K562 (cell line): ENCODE data around the gene RASSF10. TPM values are rescaled to one million over a fixed set of nuclear protein-coding genes. Genes with fewer than 3 reads are reported as not detected.
A peak's percentile ranks its signal among the peaks of the same experiment; 100 is the strongest.

Source experiments
- ATF1 ChIP-seq, 2 experiments: fragments of 450-650 bp in 1 of 2; IDR thresholded peaks; 2 replicates each; pipeline ENCODE4 v1.6.1; 2016; ENCODE audit warnings: missing compliant biosample characterization in 1 of 2, missing genetic modification characterization in 1 of 2
- CEBPG ChIP-seq, 3 experiments: fragments of 200-800 bp in 1 of 3; sonication (Bioruptor generic) in 1 of 3; sonication (generic) in 1 of 3; formaldehyde crosslinking in 1 of 3; IDR thresholded peaks in 2 of 3; conservative IDR thresholded peaks in 1 of 3; 2 replicates each; pipeline versions ENCODE4 v1.6.1 to v1.8.0; 2016 to 2022; ENCODE audit warnings: missing compliant biosample characterization in 2 of 3, missing genetic modification characterization in 2 of 3, mild to moderate bottlenecking in 1 of 3, missing genetic modification reagents in 1 of 3
- DDX20 ChIP-seq: fragments of 450-650 bp; IDR thresholded peaks from 2 replicates; pipeline ENCODE4 v1.6.1; 2016; ENCODE audit warnings: missing genetic modification characterization, low read depth, mild to moderate bottlenecking, missing compliant biosample characterization, moderate library complexity
- FOXO4 ChIP-seq: fragments of 450-650 bp; formaldehyde crosslinking; IDR thresholded peaks from 2 replicates; pipeline ENCODE4 v1.4.0; 2020; ENCODE audit warnings: mild to moderate bottlenecking, moderate library complexity
- FUS ChIP-seq: fragments of 200-400 bp; formaldehyde crosslinking; optimal IDR thresholded peaks from 2 replicates; pipeline ENCODE3; 2017; ENCODE audit warnings: low read depth, low read length
- ILF3 ChIP-seq: fragments of 450-650 bp; IDR thresholded peaks from 2 replicates; pipeline ENCODE4 v1.6.1; 2018; ENCODE audit warnings: antibody characterized with exemption, mild to moderate bottlenecking, moderate library complexity, borderline replicate concordance
- IRF2 ChIP-seq: sonication (generic); formaldehyde crosslinking; IDR thresholded peaks from 2 replicates; pipeline ENCODE4 v1.8.1; 2022; ENCODE audit warnings: mild to moderate bottlenecking, missing genetic modification reagents
- JUND ChIP-seq, 2 experiments: IDR thresholded peaks; 2 replicates in 1 of 2; 3 replicates in 1 of 2; pipeline ENCODE4 v1.6.1; 2011; ENCODE audit warnings: borderline replicate concordance in 2 of 2, low read depth in 2 of 2, low read length in 2 of 2, improper control_type of control experiment in 1 of 2, missing biosample characterization in 1 of 2, missing genetic modification characterization in 1 of 2, missing genetic modification reagents in 1 of 2
- PCBP1 ChIP-seq: fragments of 200-400 bp; formaldehyde crosslinking; IDR thresholded peaks from 2 replicates; pipeline ENCODE4 v1.6.1; 2018; ENCODE audit warnings: mild to moderate bottlenecking, low read depth, low read length; ENCODE audit not compliant: poor library complexity, severe bottlenecking
- POLR2AphosphoS2 ChIP-seq: IDR thresholded peaks from 2 replicates; pipeline ENCODE4 v1.6.1; 2012; ENCODE audit warnings: low read length, improper control_type of control experiment
- PRDM10 ChIP-seq: fragments of 450-650 bp; IDR thresholded peaks from 2 replicates; pipeline ENCODE4 v1.6.1; 2018; ENCODE audit not compliant: partially characterized antibody
- SMC3 ChIP-seq: conservative IDR thresholded peaks from 2 replicates; pipeline ENCODE4 v1.6.1; 2011; ENCODE audit warnings: low read depth, low read length, improper control_type of control experiment; ENCODE audit not compliant: insufficient read depth
- STAT6 ChIP-seq: sonication (generic); formaldehyde crosslinking; IDR thresholded peaks from 2 replicates; pipeline ENCODE4 v1.8.1; 2023; ENCODE audit warnings: mild to moderate bottlenecking, missing genetic modification reagents
- ZBTB7A ChIP-seq: IDR thresholded peaks from 2 replicates; pipeline ENCODE4 v1.6.1; 2011; ENCODE audit warnings: low read depth, mild to moderate bottlenecking, low read length, moderate library complexity, borderline replicate concordance; ENCODE audit not compliant: control insufficient read depth
- ZNF133 ChIP-seq: fragments of 250-450 bp; sonication (Bioruptor Pico); IDR thresholded peaks from 2 replicates; pipeline ENCODE4 v1.4.0; 2020; ENCODE audit warnings: mild to moderate bottlenecking
- ZNF146 ChIP-seq: IDR thresholded peaks from one replicate; pipeline ENCODE4 v1.6.1; 2018; ENCODE audit warnings: missing compliant biosample characterization; ENCODE audit not compliant: unreplicated experiment
- ZNF282 ChIP-seq: sonication (generic); formaldehyde crosslinking; IDR thresholded peaks from 2 replicates; pipeline ENCODE4 v1.8.1; 2023; ENCODE audit warnings: missing genetic modification reagents
- ZNF644 ChIP-seq: fragments of 200-800 bp; sonication (Bioruptor generic); IDR thresholded peaks from 2 replicates; pipeline ENCODE4 v1.6.1; 2016; ENCODE audit warnings: low read depth, missing genetic modification characterization, missing compliant biosample characterization
- polyA plus RNA-seq, 8 experiments: library from polyadenylated mRNA; depleted of rRNA in 4 of 8; stranded (reverse) in 5 of 8; unstranded in 3 of 8; fragments of >200 nt; fragmentation: Nextera tagmentation in 2 of 8; fragmentation: Illumina TruSeq in 1 of 8; extraction: Ambion mirVana in 2 of 8; extraction: Trizol in 1 of 8; gene quantifications; 2 replicates each; pipeline versions ENCODE4 v1.2.1 to v1.2.3, GENCODE V29; 2011 to 2014; ENCODE audit warnings: inconsistent platforms in 1 of 8, missing spikeins in 1 of 8
- total RNA-seq, 7 experiments: library from RNA; depleted of rRNA in 6 of 7; stranded (reverse); fragments of >200 nt in 6 of 7; fragmentation: Illumina TruSeq in 2 of 7; extraction: Trizol in 2 of 7; gene quantifications; 2 replicates each; pipeline versions ENCODE4 v1.2.1 to v1.2.3, GENCODE V29; 2011 to 2021; ENCODE audit warnings: low replicate concordance in 1 of 7

Gene RASSF10
- total and polyA plus RNA-seq, 9 of the 15 experiments (the other 6 are each of a cell fraction or from before 2014, with no cell fraction given), result not detected

DNA sequence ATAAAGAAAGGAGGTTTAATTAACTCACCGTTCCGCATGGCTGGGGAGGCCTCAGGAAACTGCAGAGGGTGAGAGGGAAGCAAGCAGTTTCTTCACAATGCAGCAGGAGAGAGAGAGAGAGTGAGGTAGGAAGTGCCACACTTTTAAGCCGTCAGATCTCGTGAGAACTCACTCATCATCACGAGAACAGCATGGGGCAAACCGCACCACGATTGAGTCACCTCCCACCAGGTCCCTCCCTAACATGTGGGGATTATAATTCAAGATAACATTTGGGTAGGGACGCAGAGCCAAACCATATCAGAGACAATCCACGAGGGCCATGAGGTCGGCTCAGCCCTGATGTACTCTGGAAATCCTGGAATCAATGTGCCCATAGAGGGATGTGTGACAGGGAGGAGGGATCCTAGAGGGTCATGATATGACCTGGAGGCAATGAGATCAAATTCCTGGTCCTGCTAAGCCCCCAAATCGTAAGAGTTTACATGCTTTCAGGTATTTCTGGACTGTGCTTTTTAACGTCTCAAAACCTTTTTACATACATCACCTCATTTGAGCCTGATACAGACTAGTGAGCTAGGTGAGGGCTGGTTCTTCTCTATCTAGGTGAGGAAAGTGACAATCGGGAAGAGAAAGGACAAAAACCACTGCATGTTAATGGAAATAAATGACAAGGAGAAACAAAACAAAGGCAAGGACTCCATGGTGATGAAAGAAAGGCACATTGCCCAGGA lies 19.5 kb upstream of the RASSF10 start (continued):
- TF ChIP-seq JUND (IDR thresholded peaks at IDR 0.05; ENCODE audit: borderline replicate concordance, low read depth, low read length), result peak; percentile 95
- TF ChIP-seq JUND (tag; IDR thresholded peaks at IDR 0.05; ENCODE audit: borderline replicate concordance, low read depth, low read length), result peak; percentile 92; the same call in 2 of the 3 replicates
- no peak for TF ChIP-seq ILF3
- peak; percentile 51; the same call in 1 of the 2 replicates for TF ChIP-seq ZNF644 (tag)
- no peak for TF ChIP-seq FUS
- TF ChIP-seq ZNF146 (CRISPR knock-in tag), result no peak
- no peak for TF ChIP-seq IRF2 (CRISPR knock-in tag)
- TF ChIP-seq CEBPG (CRISPR knock-in tag; IDR thresholded peaks at IDR 0.05), result peak; percentile 82
- peak; percentile 79 to 80 for TF ChIP-seq CEBPG (tag; conservative IDR thresholded peaks at IDR 0.05 in 1 of 2, IDR thresholded peaks at IDR 0.05 in 1 of 2)
- no peak for TF ChIP-seq DDX20
- TF ChIP-seq ZNF133 (CRISPR knock-in tag), result no peak
- TF ChIP-seq ZNF282 (CRISPR knock-in tag), result no peak
- no peak for TF ChIP-seq FOXO4 (CRISPR knock-in tag)
- no peak for TF ChIP-seq STAT6 (CRISPR knock-in tag)
- peak; percentile 61 for TF ChIP-seq PRDM10
- no peak; the same call in 1 of the 2 replicates for TF ChIP-seq POLR2AphosphoS2
- TF ChIP-seq PCBP1, result no peak
- no peak; the same call in 1 of the 2 replicates for TF ChIP-seq ZBTB7A
- no peak for TF ChIP-seq ATF1 (CRISPR knock-in tag; IDR thresholded peaks at IDR 0.05)
- TF ChIP-seq ATF1 (tag; IDR thresholded peaks at IDR 0.05), result peak; percentile 86
- no peak for TF ChIP-seq SMC3
